Activated naive CD8-positive, alpha-beta T cell treated with anti-CD3 and anti-CD28 coated beads, Interleukin-2, amount 50 U/mL, for 24 hours (primary cell): Measurements from ENCODE around the gene AGA.

Experiments
- ATAC-seq: fragments of 150-1000 bp; cut with Tn5 transposase; one replicate; pipeline ENCODE4 v1.10.0; 2021
- DNase-seq: peaks from one replicate; pipeline ENCODE4 v3.0.0; 2021
- H3K27ac Mint-ChIP-seq: one replicate; pipeline ENCODE4 v1.8.0; 2021; ENCODE audit warnings: mild to moderate bottlenecking, mixed read lengths
- H3K27me3 Mint-ChIP-seq: one replicate; pipeline ENCODE4 v1.8.0; 2021; ENCODE audit warnings: mixed read lengths
- H3K36me3 Mint-ChIP-seq: one replicate; pipeline ENCODE4 v1.8.0; 2021; ENCODE audit warnings: low read depth, mixed read lengths
- H3K4me1 Mint-ChIP-seq: one replicate; pipeline ENCODE4 v1.8.0; 2021; ENCODE audit warnings: mixed read lengths
- H3K4me3 Mint-ChIP-seq: one replicate; pipeline ENCODE4 v1.8.0; 2021; ENCODE audit warnings: mild to moderate bottlenecking, moderate library complexity, mixed read lengths
- H3K9me3 Mint-ChIP-seq: one replicate; pipeline ENCODE4 v1.8.0; 2021; ENCODE audit warnings: mixed read lengths

Gene AGA

GRCh38 chr4:177441803-177442622, at the start of gene AGA:
Gene AGA (minus strand): TSS chr4:177442437. CDS start chr4:177442375, 62 bp downstream.
- peak within 1 kb of the TSS; percentile 88 for H3K4me3 Mint-ChIP-seq

GRCh38 chr4:177492022-177492421, 49.8 kb upstream of the AGA start:
- Mint-ChIP-seq H3K9me3 (no peaks in the 10 kb centered on the region), H3K27ac (no peak overlapping the region), H3K36me3 (peaks cover 3% of the 10 kb centered on the region), H3K27me3 (no peaks in the 10 kb centered on the region), H3K4me1 (peaks cover 8% of the 10 kb centered on the region), H3K4me3 (no peak overlapping the region)
- DNase-seq (no peak), ATAC-seq (no peak)

More at GRCh38 chr4:177441803-177442622, at the start of gene AGA:
- Mint-ChIP-seq H3K4me1 (peaks cover 24% of the 10 kb centered on the region), H3K27ac (peak within 1 kb of the TSS; percentile 92), H3K27me3 (no peaks in the 10 kb centered on the region), H3K36me3 (peaks cover 8% of the 10 kb centered on the region), H3K9me3 (no peaks in the 10 kb centered on the region)
- peak; percentile 96 for ATAC-seq
- DNase-seq: peak; percentile 95

GRCh38 chr4:177490769-177491168, 48.5 kb upstream of the AGA start:
- DNase-seq (no peak), ATAC-seq (no peak)
- Mint-ChIP-seq H3K36me3 (peaks cover 3% of the 10 kb centered on the region), H3K4me1 (peaks cover 8% of the 10 kb centered on the region), H3K27me3 (no peaks in the 10 kb centered on the region), H3K4me3 (no peak overlapping the region), H3K9me3 (no peaks in the 10 kb centered on the region), H3K27ac (no peak overlapping the region)

- Mint-ChIP-seq H3K27me3 (no peaks in the 10 kb centered on the region), H3K36me3 (peaks cover 3% of the 10 kb centered on the region), H3K9me3 (no peaks in the 10 kb centered on the region), H3K27ac (no peak overlapping the region), H3K4me3 (no peak overlapping the region), H3K4me1 (peaks cover 8% of the 10 kb centered on the region)
- no peak for DNase-seq
- ATAC-seq: peak; percentile 15
Observed at GRCh38 chr4:177489471-177490246, 47.4 kb upstream of the AGA start.

GRCh38 chr4:177487977-177488376, 45.7 kb upstream of the AGA start:
- no peak overlapping the region for H3K4me3 Mint-ChIP-seq
- H3K27me3 Mint-ChIP-seq: no peaks in the 10 kb centered on the region
- ATAC-seq (peak; percentile 28), DNase-seq (no peak)
- H3K36me3 Mint-ChIP-seq: peaks cover 3% of the 10 kb centered on the region
- no peaks in the 10 kb centered on the region for H3K9me3 Mint-ChIP-seq
- H3K4me1 Mint-ChIP-seq: peaks cover 12% of the 10 kb centered on the region
- H3K27ac Mint-ChIP-seq: no peak overlapping the region

- H3K27ac Mint-ChIP-seq: no peak overlapping the region
- DNase-seq (no peak), ATAC-seq (no peak)
- H3K4me3 Mint-ChIP-seq: no peak overlapping the region
- no peaks in the 10 kb centered on the region for H3K9me3 Mint-ChIP-seq
- peaks cover 12% of the 10 kb centered on the region for H3K4me1 Mint-ChIP-seq
- H3K36me3 Mint-ChIP-seq: peaks cover 3% of the 10 kb centered on the region
- H3K27me3 Mint-ChIP-seq: no peaks in the 10 kb centered on the region
Observed at GRCh38 chr4:177485528-177485927, 43.3 kb upstream of the AGA start.

GRCh38 chr4:177484613-177485021, 42.4 kb upstream of the AGA start:
- Mint-ChIP-seq H3K9me3 (no peaks in the 10 kb centered on the region), H3K27ac (no peak overlapping the region), H3K4me3 (no peak overlapping the region), H3K4me1 (peaks cover 12% of the 10 kb centered on the region), H3K27me3 (no peaks in the 10 kb centered on the region), H3K36me3 (peaks cover 3% of the 10 kb centered on the region)
- DNase-seq: no peak
- ATAC-seq: no peak

- no peak for ATAC-seq
- no peak overlapping the region for H3K4me3 Mint-ChIP-seq
- no peak overlapping the region for H3K27ac Mint-ChIP-seq
Observed at GRCh38 chr4:177483760-177484159, 41.5 kb upstream of the AGA start.

GRCh38 chr4:177483271-177483670, 41.0 kb upstream of the AGA start:
- ATAC-seq (no peak), DNase-seq (no peak)
- Mint-ChIP-seq H3K9me3 (no peaks in the 10 kb centered on the region), H3K4me1 (peaks cover 12% of the 10 kb centered on the region), H3K36me3 (peaks cover 3% of the 10 kb centered on the region), H3K27me3 (no peaks in the 10 kb centered on the region), H3K4me3 (no peak overlapping the region), H3K27ac (no peak overlapping the region)

More at GRCh38 chr4:177483760-177484159, 41.5 kb upstream of the AGA start:
- peaks cover 12% of the 10 kb centered on the region for H3K4me1 Mint-ChIP-seq
- H3K36me3 Mint-ChIP-seq: peaks cover 3% of the 10 kb centered on the region
- DNase-seq: no peak
- no peaks in the 10 kb centered on the region for H3K9me3 Mint-ChIP-seq
- H3K27me3 Mint-ChIP-seq: no peaks in the 10 kb centered on the region

GRCh38 chr4:177482367-177482766, 40.1 kb upstream of the AGA start:
- H3K27ac Mint-ChIP-seq: no peak overlapping the region
- H3K4me3 Mint-ChIP-seq: no peak overlapping the region
- peaks cover 4% of the 10 kb centered on the region for H3K4me1 Mint-ChIP-seq
- no peak for ATAC-seq
- DNase-seq: no peak
- no peaks in the 10 kb centered on the region for H3K9me3 Mint-ChIP-seq
- no peaks in the 10 kb centered on the region for H3K27me3 Mint-ChIP-seq
- H3K36me3 Mint-ChIP-seq: peaks cover under 1% of the 10 kb centered on the region

GRCh38 chr4:177480795-177481194, 38.6 kb upstream of the AGA start:
- H3K9me3 Mint-ChIP-seq: no peaks in the 10 kb centered on the region
- H3K4me1 Mint-ChIP-seq: peaks cover 4% of the 10 kb centered on the region
- H3K27ac Mint-ChIP-seq: no peak overlapping the region
- no peaks in the 10 kb centered on the region for H3K27me3 Mint-ChIP-seq
- ATAC-seq (peak; percentile 40), DNase-seq (no peak)
- no peak overlapping the region for H3K4me3 Mint-ChIP-seq
- no peaks in the 10 kb centered on the region for H3K36me3 Mint-ChIP-seq

GRCh38 chr4:177479063-177479462, 36.8 kb upstream of the AGA start:
- Mint-ChIP-seq H3K9me3 (no peaks in the 10 kb centered on the region), H3K36me3 (no peaks in the 10 kb centered on the region)

GRCh38 chr4:177478496-177478895, 36.3 kb upstream of the AGA start:
- no peak for ATAC-seq

More at GRCh38 chr4:177479063-177479462, 36.8 kb upstream of the AGA start:
- DNase-seq (no peak), ATAC-seq (no peak)
- H3K4me1 Mint-ChIP-seq: peaks cover 4% of the 10 kb centered on the region
- H3K27me3 Mint-ChIP-seq: no peaks in the 10 kb centered on the region
- no peak overlapping the region for H3K4me3 Mint-ChIP-seq
- H3K27ac Mint-ChIP-seq: no peak overlapping the region

GRCh38 chr4:177473991-177474390, 31.8 kb upstream of the AGA start:
- Mint-ChIP-seq H3K27me3 (no peaks in the 10 kb centered on the region), H3K4me3 (no peak overlapping the region), H3K27ac (no peak overlapping the region)

More at GRCh38 chr4:177478496-177478895, 36.3 kb upstream of the AGA start:
- Mint-ChIP-seq H3K4me3 (no peak overlapping the region), H3K27ac (no peak overlapping the region), H3K9me3 (no peaks in the 10 kb centered on the region), H3K36me3 (no peaks in the 10 kb centered on the region), H3K27me3 (no peaks in the 10 kb centered on the region), H3K4me1 (peaks cover 4% of the 10 kb centered on the region)
- DNase-seq: no peak

GRCh38 chr4:177464026-177464425, 21.8 kb upstream of the AGA start:
- no peak for DNase-seq
- H3K9me3 Mint-ChIP-seq: no peaks in the 10 kb centered on the region
- H3K4me1 Mint-ChIP-seq: no peaks in the 10 kb centered on the region
- no peaks in the 10 kb centered on the region for H3K27me3 Mint-ChIP-seq
- peaks cover 2% of the 10 kb centered on the region for H3K36me3 Mint-ChIP-seq
- ATAC-seq: no peak
- H3K27ac Mint-ChIP-seq: no peak overlapping the region
- H3K4me3 Mint-ChIP-seq: no peak overlapping the region

More at GRCh38 chr4:177473991-177474390, 31.8 kb upstream of the AGA start:
- DNase-seq (no peak), ATAC-seq (no peak)
- no peaks in the 10 kb centered on the region for H3K36me3 Mint-ChIP-seq
- no peaks in the 10 kb centered on the region for H3K9me3 Mint-ChIP-seq
- no peaks in the 10 kb centered on the region for H3K4me1 Mint-ChIP-seq
